Left lung (tissue), 10 donors: ENCODE data around the gene DGKI. TPM values are rescaled to one million over a fixed set of nuclear protein-coding genes. Genes with fewer than 3 reads are reported as not detected.

Source experiments
- ATAC-seq: fragments of 200-7000 bp; cut with Tn5 transposase; one replicate; pipeline ENCODE4 v1.9.1; 2020; ENCODE audit warnings: moderate library complexity
- DNase-seq, 4 donors: peaks; one replicate each; pipeline ENCODE4 v3.0.0-alpha.2; 2013 to 2020
- H3K27ac ChIP-seq, 2 donors: fragments of 200-600 bp; sonication (generic) in 1 of 2; one replicate each; pipeline versions ENCODE4 v1.5.0 to v1.8.0; 2020 to 2021
- H3K27me3 ChIP-seq, 2 donors: fragments of 200-600 bp; sonication (generic) in 1 of 2; one replicate each; pipeline versions ENCODE4 v1.5.0 to v1.8.0; 2020 to 2021
- H3K36me3 ChIP-seq, 2 donors: fragments of 200-600 bp; sonication (generic) in 1 of 2; one replicate each; pipeline versions ENCODE4 v1.5.0 to v1.8.0; 2020 to 2021
- H3K4me1 ChIP-seq, 2 donors: fragments of 200-600 bp; one replicate each; pipeline ENCODE4 v1.8.0; 2021
- H3K4me3 ChIP-seq, 2 donors: fragments of 200-600 bp; sonication (generic) in 1 of 2; one replicate each; pipeline versions ENCODE4 v1.5.0 to v1.8.0; 2020 to 2021; ENCODE audit warnings: mild to moderate bottlenecking in 1 of 2
- H3K9me3 ChIP-seq, 2 donors: fragments of 200-600 bp; sonication (generic) in 1 of 2; one replicate each; pipeline versions ENCODE4 v1.5.0 to v1.8.0; 2020 to 2021
- CTCF ChIP-seq, 2 donors: fragments of 200-600 bp; sonication (generic) in 1 of 2; IDR thresholded peaks; one replicate each; pipeline versions ENCODE4 v1.5.0 to v1.8.0; 2021; ENCODE audit warnings: antibody characterized with exemption in 2 of 2
- intact Hi-C, 2 donors: fragments of 100-400 bp; cut with DNase I; formaldehyde crosslinking; loops; one replicate each; pipeline versions ENCODE4 v1.11.2 to v1.14.2; 2022
- polyA plus RNA-seq, 6 donors: library from polyadenylated mRNA; unstranded; fragments of 120-200 nt; gene quantifications; one replicate each; pipeline ENCODE4 v1.2.1, GENCODE V29; 2013; ENCODE audit not compliant: insufficient read length in 6 of 6
- total RNA-seq, 2 donors: library from RNA; stranded (reverse); fragmentation: NEBNext Ultra II Directional; extraction: Animal tissue kit (Norgen Biotek cat#: 25700); gene quantifications; one replicate each; pipeline ENCODE4 v1.2.1, GENCODE V29; 2021
- donor health status: DM: no; HTN: yes; CAD: no.
- donor health status: DM: no; HTN: no; CAD: no.

DGKI gene
- total and polyA plus RNA-seq, 8 donors: 0.34 to 1.4 (median 0.50) TPM

DNA sequence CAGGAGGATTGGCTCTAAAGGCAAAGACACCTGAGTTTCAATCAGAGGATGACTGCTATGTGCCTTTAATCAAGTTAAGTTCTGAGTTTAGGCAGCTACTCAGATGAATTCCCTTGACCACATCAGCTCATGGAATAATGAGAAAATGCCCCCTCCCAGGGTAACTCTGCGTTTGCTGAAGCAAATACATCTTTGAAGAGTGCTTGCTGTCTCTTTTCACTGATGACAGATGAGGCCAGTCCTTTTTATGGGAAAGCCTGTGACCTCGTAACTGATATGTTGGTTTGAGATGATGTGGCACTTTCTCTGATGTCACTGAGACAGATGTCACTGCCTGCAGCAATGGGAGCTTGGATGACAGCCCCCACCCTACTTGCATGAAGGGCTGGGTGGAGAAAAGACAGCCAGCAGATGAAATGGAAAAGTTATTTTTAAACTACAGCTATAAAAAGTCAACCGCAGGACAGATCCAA is 43.7 kb upstream of the DGKI start:
- intact Hi-C loops: no loop called here
- peak in 1 of 4 donors; percentile 12 for DNase-seq
- H3K36me3 ChIP-seq: peaks cover 0 to 56% of the 10 kb centered on the region in 2 donors
- no peak overlapping the region for H3K27ac ChIP-seq
- H3K4me1 ChIP-seq: peaks cover 0 to 7% of the 10 kb centered on the region in 2 donors
- no peak for TF ChIP-seq CTCF (IDR thresholded peaks at IDR 0.05)
- no peak overlapping the region for H3K4me3 ChIP-seq
- no peak for ATAC-seq
- H3K27me3 ChIP-seq: no peaks in the 10 kb centered on the region
- H3K9me3 ChIP-seq: no peaks in the 10 kb centered on the region

GRCh38 chr7:137888241-137888640 is 41.5 kb upstream of the DGKI start:
- H3K9me3 ChIP-seq: no peaks in the 10 kb centered on the region
- H3K4me1 ChIP-seq: peaks cover 0 to 7% of the 10 kb centered on the region in 2 donors
- DNase-seq (no peak), ATAC-seq (no peak)
- TF ChIP-seq CTCF (IDR thresholded peaks at IDR 0.05): no peak
- no peak overlapping the region for H3K4me3 ChIP-seq
- H3K27ac ChIP-seq: no peak overlapping the region
- H3K36me3 ChIP-seq: peaks cover 0 to 59% of the 10 kb centered on the region in 2 donors
- intact Hi-C loops: no loop called here
- H3K27me3 ChIP-seq: no peaks in the 10 kb centered on the region

GRCh38 chr7:137886746-137887145 is 40.0 kb upstream of the DGKI start:
- DNase-seq (no peak), ATAC-seq (no peak)
- Histone ChIP-seq H3K4me3 (no peak overlapping the region), H3K9me3 (no peaks in the 10 kb centered on the region), H3K4me1 (peaks cover 0 to 7% of the 10 kb centered on the region in 2 donors), H3K27me3 (no peaks in the 10 kb centered on the region), H3K27ac (no peak overlapping the region), H3K36me3 (peaks cover 0 to 66% of the 10 kb centered on the region in 2 donors)
- TF ChIP-seq CTCF (IDR thresholded peaks at IDR 0.05): no peak
- intact Hi-C loops: no loop called here

- Histone ChIP-seq H3K4me3 (no peak overlapping the region), H3K4me1 (peaks cover 0 to 7% of the 10 kb centered on the region in 2 donors), H3K27me3 (no peaks in the 10 kb centered on the region), H3K27ac (no peak overlapping the region), H3K9me3 (no peaks in the 10 kb centered on the region), H3K36me3 (peaks cover 0 to 66% of the 10 kb centered on the region in 2 donors)
- DNase-seq (no peak), ATAC-seq (no peak)
- intact Hi-C loops: no loop called here
- TF ChIP-seq CTCF (IDR thresholded peaks at IDR 0.05): no peak
Observed at GRCh38 chr7:137886281-137886680, 39.5 kb upstream of the DGKI start.

DNA sequence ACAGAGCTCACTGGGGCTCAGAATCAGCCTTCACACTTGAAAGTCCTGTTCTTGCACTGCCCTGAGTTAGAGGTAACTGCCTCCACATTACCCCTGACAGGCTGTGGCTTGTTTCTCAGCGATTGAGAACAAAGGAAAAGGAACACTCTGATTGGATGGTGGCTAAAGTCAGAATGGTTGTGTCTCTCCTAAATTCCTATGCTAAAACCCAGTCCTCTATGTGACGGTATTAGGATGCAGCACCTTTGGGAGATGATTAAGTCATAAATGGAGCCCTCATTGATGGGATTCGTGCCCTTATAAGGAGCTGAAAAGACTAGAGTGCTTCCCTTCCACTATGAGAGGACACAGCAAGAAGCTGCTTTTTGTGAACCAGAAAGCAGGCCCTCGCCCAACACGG is 38.9 kb upstream of the DGKI start:
- no peak for DNase-seq
- no peak for TF ChIP-seq CTCF (IDR thresholded peaks at IDR 0.05)
- no peak for ATAC-seq
- Histone ChIP-seq H3K36me3 (peaks cover 0 to 69% of the 10 kb centered on the region in 2 donors), H3K4me1 (peaks cover 0 to 7% of the 10 kb centered on the region in 2 donors), H3K27ac (no peak overlapping the region), H3K9me3 (no peaks in the 10 kb centered on the region), H3K27me3 (no peaks in the 10 kb centered on the region), H3K4me3 (no peak overlapping the region)
- intact Hi-C loops: no loop called here
